ENCODE results near the gene HSD3B7.

HSD3B7 gene

DNA sequence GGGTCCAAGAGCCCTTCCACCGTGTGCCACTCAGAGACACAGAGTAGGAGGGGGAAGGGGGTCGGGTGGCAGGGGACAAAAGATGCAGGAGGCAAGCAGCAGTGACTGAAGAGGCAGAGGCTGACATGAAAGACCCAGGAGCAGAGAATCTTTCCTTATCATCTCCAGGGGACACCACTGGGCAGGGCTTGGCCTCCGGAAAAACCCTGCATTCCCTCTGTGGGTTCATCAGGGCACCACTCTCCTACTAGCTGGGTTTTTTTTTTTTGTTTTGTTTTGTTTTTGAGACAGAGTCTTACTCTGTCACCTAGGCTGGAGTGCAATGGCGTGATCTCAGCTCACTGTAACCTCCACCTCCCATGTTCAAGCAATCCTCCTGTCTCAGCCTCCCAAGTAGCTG, 46.3 kb downstream of the HSD3B7 start:
- DNase-seq = no peak

DNA sequence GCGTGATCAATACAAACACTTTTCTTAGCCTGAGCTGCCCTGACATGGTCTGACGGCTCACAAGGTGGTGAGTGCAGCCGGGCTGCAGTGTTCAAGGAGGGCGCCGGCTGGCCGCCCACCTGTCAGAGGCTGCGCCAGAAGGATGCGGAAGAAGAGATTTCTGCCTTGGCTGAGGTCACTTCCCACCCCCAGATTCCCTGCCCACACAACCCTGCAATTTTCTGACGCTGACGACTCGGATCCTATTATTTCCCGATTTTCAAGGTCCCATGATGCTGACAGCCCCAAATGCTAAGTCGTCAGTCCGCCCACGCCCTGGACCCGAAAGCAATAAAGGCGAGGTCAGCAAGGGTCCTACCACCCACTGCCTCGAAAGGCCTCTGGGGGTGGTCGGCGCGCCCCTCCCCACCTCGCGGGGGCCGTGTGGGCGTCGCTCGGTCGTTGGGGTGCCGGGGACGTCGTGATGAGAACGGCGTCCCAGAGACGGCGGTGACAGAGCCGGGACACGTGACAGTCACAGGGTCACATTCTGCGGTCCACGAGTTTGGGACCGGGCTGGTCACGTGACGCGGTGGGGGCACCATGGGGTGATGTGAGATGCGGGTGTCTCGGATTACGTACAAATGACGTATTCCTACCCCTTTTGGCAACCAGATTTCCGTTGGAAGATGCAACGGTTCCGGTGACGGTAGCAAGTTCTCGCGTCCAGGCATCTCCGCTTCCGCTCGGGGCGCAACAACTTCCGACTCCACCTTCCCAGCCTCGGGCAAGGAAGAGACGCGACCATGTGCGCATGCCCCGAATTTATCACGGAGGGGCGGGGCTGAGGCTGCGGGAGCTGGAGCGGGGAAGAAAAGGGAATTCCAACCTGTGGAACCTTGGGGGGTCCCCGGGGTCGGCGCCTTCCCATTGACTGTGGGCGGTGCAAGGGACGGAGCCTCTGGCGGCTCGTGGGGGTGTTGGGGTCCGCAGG, 48.0 kb downstream of the HSD3B7 start, which contains the start of gene STX4:
Gene STX4 (plus strand): TSS at position 823 of the 973 bp plus-strand sequence. CDS start 248 bp downstream, outside the sequence.
- peak; percentile 94 for DNase-seq

DNA sequence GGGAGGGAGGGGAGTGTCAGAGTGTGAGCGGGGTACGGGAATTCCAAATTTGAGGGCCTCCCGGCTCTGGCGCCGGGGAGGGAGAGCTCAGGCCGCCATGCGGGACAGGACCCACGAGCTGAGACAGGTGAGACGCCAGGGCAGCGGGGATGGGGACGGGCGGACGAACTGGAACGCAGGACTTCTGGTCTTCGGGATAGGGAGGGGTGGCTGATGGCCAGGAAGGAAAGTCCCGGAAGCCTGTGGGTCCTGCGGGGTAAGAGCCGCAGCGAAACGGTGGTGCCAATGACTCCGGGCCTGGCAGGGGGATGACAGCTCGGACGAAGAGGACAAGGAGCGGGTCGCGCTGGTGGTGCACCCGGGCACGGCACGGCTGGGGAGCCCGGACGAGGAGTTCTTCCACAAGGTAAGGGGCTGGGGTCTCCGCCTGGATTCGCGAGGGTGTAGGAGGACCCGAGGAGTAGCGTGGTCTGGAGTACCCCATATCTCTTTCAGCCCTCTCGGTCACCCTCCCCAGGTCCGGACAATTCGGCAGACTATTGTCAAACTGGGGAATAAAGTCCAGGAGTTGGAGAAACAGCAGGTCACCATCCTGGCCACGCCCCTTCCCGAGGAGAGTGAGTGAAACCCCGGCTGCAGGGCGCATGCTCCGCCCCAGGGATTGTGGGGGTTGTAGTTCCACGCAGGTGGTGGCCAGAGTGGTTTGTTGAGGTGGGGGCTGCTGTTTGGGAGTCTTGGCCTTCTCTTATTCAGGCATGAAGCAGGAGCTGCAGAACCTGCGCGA, 48.9 kb downstream of the HSD3B7 start:
- peak; percentile 59 for DNase-seq

DNA sequence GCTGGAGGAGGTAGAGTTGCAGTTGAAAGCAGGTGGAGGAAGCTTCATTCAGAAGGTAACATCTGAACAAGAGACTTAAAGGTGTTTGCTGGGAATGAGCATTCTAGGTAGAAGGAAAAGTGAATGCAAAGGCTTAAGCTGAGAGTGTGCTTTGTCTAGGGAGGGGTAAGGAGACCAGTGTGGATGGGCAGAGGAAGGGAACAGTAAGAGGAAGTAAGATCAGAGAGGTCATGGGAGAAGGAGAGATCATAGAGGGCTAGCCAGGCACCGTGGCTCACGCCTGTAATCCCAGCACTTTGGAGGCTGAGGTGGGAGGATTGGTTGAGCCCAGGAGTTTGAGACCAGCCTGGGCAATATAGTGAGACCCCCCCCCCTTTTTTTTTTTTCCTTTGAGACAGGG, 51.7 kb downstream of the HSD3B7 start:
- no peak for DNase-seq
